Measurements from ENCODE around the gene UBTD2. TPM values are rescaled to one million over a fixed set of nuclear protein-coding genes. Genes with fewer than 3 reads are reported as not detected.

UBTD2 gene
- total RNA-seq, 1 experiment from 2014 or later: 18.3 TPM

DNA sequence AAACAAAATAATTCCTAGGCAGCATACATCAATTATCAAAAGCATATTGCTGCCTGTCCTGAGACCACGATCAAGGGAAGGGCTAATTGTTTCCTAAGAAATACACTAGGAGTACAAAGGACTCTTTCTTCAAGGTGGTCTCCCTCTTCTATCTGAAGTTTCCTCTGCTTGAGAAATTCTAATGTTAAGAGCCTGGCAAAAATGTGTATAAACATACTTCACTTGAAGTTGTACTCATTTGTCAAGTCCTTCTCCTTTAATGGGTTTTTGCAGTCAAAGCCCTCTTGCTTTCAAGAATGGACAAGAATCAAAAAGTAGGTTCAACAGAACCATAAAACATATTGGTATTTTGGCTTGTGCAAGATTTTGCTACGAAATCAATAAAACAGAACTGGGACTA is 31.1 kb downstream of the UBTD2 start:
- H3K9me3 ChIP-seq (ENCODE audit: low read depth, low read length, poor library complexity, severe bottlenecking): peaks cover 12% of the 10 kb centered on the region
- DNase-seq (ENCODE audit: low spot score): no peak
- H3K4me3 ChIP-seq (ENCODE audit: low read depth, low read length, poor library complexity, severe bottlenecking): no peak overlapping the region
- TF ChIP-seq EZH2 (IDR thresholded peaks at IDR 0.05; ENCODE audit: borderline replicate concordance, low read depth, low read length, poor library complexity, severe bottlenecking): no peak
- TF ChIP-seq, protein P1, sequence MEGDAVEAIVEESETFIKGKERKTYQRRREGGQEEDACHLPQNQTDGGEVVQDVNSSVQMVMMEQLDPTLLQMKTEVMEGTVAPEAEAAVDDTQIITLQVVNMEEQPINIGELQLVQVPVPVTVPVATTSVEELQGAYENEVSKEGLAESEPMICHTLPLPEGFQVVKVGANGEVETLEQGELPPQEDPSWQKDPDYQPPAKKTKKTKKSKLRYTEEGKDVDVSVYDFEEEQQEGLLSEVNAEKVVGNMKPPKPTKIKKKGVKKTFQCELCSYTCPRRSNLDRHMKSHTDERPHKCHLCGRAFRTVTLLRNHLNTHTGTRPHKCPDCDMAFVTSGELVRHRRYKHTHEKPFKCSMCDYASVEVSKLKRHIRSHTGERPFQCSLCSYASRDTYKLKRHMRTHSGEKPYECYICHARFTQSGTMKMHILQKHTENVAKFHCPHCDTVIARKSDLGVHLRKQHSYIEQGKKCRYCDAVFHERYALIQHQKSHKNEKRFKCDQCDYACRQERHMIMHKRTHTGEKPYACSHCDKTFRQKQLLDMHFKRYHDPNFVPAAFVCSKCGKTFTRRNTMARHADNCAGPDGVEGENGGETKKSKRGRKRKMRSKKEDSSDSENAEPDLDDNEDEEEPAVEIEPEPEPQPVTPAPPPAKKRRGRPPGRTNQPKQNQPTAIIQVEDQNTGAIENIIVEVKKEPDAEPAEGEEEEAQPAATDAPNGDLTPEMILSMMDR (conservative IDR thresholded peaks at IDR 0.05; ENCODE audit: low read depth, low read length): no peak
- ChIA-PET CTCF (no interaction called here), POLR2A (ENCODE audit: low non-redundant PET) (no interaction called here)
- no peaks in the 10 kb centered on the region for H3K36me3 ChIP-seq (ENCODE audit: insufficient read depth, low read length, poor library complexity, severe bottlenecking)
- no peaks in the 10 kb centered on the region for H3K27me3 ChIP-seq (replicated peaks; ENCODE audit: insufficient read depth, low read depth, low read length, poor library complexity)
- no peaks in the 10 kb centered on the region for H3K4me1 ChIP-seq (ENCODE audit: insufficient read depth, low read length, poor library complexity, severe bottlenecking)
- BruUV-seq (replicated peaks): no TSS peak
- no peak overlapping the region for H3K27ac ChIP-seq (ENCODE audit: low read depth, low read length, poor library complexity, severe bottlenecking)
- intact Hi-C loops (cut with micrococcal nuclease; ENCODE audit: unreplicated experiment): no loop called here

DNA sequence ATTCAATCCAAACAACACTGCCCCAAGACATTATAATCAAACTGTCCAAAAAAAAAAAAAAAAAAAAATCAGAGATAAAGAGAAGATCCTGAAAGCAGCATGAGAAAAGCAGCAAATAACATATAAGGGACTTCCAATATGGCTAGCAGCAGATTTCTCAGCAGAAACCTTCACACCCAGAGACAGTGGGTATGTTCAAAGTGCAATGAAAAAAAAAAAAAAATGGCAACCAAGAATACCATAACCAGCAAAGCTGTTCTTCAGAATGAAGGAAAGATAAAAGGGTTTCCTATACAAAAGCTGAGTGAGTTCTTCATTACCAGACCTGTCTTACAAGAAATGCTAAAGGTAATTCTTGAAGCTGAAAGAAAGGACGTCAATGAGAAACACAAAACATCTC is 32.1 kb downstream of the UBTD2 start:
- CTCF ChIA-PET: no interaction called here
- Histone ChIP-seq H3K27ac (ENCODE audit: low read depth, low read length, poor library complexity, severe bottlenecking) (no peak overlapping the region), H3K4me3 (ENCODE audit: low read depth, low read length, poor library complexity, severe bottlenecking) (no peak overlapping the region), H3K36me3 (ENCODE audit: insufficient read depth, low read length, poor library complexity, severe bottlenecking) (no peaks in the 10 kb centered on the region), H3K9me3 (ENCODE audit: low read depth, low read length, poor library complexity, severe bottlenecking) (peaks cover 12% of the 10 kb centered on the region), H3K27me3 (replicated peaks; ENCODE audit: insufficient read depth, low read depth, low read length, poor library complexity) (no peaks in the 10 kb centered on the region), H3K4me1 (ENCODE audit: insufficient read depth, low read length, poor library complexity, severe bottlenecking) (no peaks in the 10 kb centered on the region)
- POLR2A ChIA-PET (ENCODE audit: low non-redundant PET): no interaction called here
- DNase-seq (ENCODE audit: low spot score): no peak
- BruUV-seq (replicated peaks): no TSS peak
- no peak for TF ChIP-seq EZH2 (IDR thresholded peaks at IDR 0.05; ENCODE audit: borderline replicate concordance, low read depth, low read length, poor library complexity, severe bottlenecking)
- TF ChIP-seq, protein P1 (conservative IDR thresholded peaks at IDR 0.05; ENCODE audit: low read depth, low read length): no peak
- intact Hi-C loops (cut with micrococcal nuclease; ENCODE audit: unreplicated experiment): no loop called here

DNA sequence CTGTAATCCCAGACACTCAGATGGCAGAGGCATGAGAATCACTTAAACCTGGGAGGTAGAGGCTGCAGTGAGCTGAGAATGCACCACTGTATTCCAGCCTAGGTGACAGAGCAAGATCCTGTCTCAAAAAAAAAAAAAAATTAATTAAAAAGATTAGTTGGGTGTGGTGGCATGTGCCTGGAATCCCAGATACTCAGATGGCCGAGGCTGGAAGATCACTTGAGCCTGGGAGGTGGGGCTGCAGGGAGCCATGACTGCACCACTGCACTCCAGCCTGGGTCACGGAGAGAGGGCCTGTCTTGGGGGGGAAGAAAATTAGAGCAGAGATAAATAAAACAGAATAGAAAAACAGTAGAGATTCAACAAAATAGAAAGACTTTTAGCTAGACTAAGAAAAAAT is 34.9 kb downstream of the UBTD2 start:
- no peak overlapping the region for H3K27ac ChIP-seq (ENCODE audit: low read depth, low read length, poor library complexity, severe bottlenecking)
- TF ChIP-seq, protein P1 (conservative IDR thresholded peaks at IDR 0.05; ENCODE audit: low read depth, low read length): no peak
- TF ChIP-seq EZH2 (IDR thresholded peaks at IDR 0.05; ENCODE audit: borderline replicate concordance, low read depth, low read length, poor library complexity, severe bottlenecking): no peak
- H3K27me3 ChIP-seq (replicated peaks; ENCODE audit: insufficient read depth, low read depth, low read length, poor library complexity): no peaks in the 10 kb centered on the region
- H3K36me3 ChIP-seq (ENCODE audit: insufficient read depth, low read length, poor library complexity, severe bottlenecking): no peaks in the 10 kb centered on the region
- H3K4me3 ChIP-seq (ENCODE audit: low read depth, low read length, poor library complexity, severe bottlenecking): no peak overlapping the region
- H3K4me1 ChIP-seq (ENCODE audit: insufficient read depth, low read length, poor library complexity, severe bottlenecking): no peaks in the 10 kb centered on the region
- peaks cover 12% of the 10 kb centered on the region for H3K9me3 ChIP-seq (ENCODE audit: low read depth, low read length, poor library complexity, severe bottlenecking)
- POLR2A ChIA-PET (ENCODE audit: low non-redundant PET): no interaction called here
- CTCF ChIA-PET: no interaction called here
- no peak for DNase-seq (ENCODE audit: low spot score)
- intact Hi-C loops (cut with micrococcal nuclease; ENCODE audit: unreplicated experiment): no loop called here
- no TSS peak for BruUV-seq (replicated peaks)

Measured in A673 (cell line).